GM23338 (cell line): ENCODE data around the gene TMEM187. TPM values are rescaled to one million over a fixed set of nuclear protein-coding genes. Genes with fewer than 3 reads are reported as not detected.

Source experiments
- ATAC-seq: fragments of 200-7000 bp; cut with Tn5 transposase; 3 replicates; pipeline ENCODE4 v1.9.1; 2020
- DNase-seq: peaks from one replicate; pipeline ENCODE4 v3.0.0-alpha.2; 2015; ENCODE audit warnings: low spot score
- H2AFZ ChIP-seq: fragments of 200-600 bp; sonication (generic); 2 replicates; pipeline ENCODE4 v1.8.0; 2016; ENCODE audit warnings: antibody characterized with exemption, mild to moderate bottlenecking, moderate library complexity
- H3F3A ChIP-seq: fragments of 200-600 bp; sonication (generic); replicated peaks from 2 replicates; pipeline ENCODE4 v1.8.0; 2017; ENCODE audit warnings: antibody characterized with exemption, mixed run types, low read depth
- H3K27ac ChIP-seq: fragments of 200-600 bp; sonication (generic); 2 replicates; pipeline ENCODE4 v1.6.1; 2016; ENCODE audit warnings: low read depth
- H3K27me3 ChIP-seq: fragments of 200-600 bp; sonication (generic); 2 replicates; pipeline ENCODE4 v1.8.0; 2016; ENCODE audit warnings: mild to moderate bottlenecking, mixed run types, moderate library complexity; ENCODE audit not compliant: insufficient read depth
- H3K36me3 ChIP-seq: fragments of 200-600 bp; sonication (generic); 2 replicates; pipeline ENCODE4 v1.8.0; 2016; ENCODE audit warnings: mild to moderate bottlenecking; ENCODE audit not compliant: insufficient read depth
- H3K4me1 ChIP-seq: fragments of 200-600 bp; sonication (generic); 2 replicates; pipeline ENCODE4 v1.8.0; 2016; ENCODE audit warnings: mild to moderate bottlenecking, moderate library complexity; ENCODE audit not compliant: insufficient read depth
- H3K4me2 ChIP-seq: fragments of 200-600 bp; sonication (generic); 2 replicates; pipeline ENCODE4 v1.7.1; 2017; ENCODE audit warnings: mixed run types
- H3K4me3 ChIP-seq: fragments of 200-600 bp; sonication (generic); 2 replicates; pipeline ENCODE4 v1.6.1; 2016; ENCODE audit warnings: mixed run types
- H3K79me2 ChIP-seq: fragments of 200-600 bp; sonication (generic); replicated peaks from 2 replicates; pipeline ENCODE4 v1.8.0; 2017; ENCODE audit warnings: mild to moderate bottlenecking; ENCODE audit not compliant: insufficient read depth
- H3K9me2 ChIP-seq: fragments of 200-600 bp; sonication (generic); 2 replicates; pipeline ENCODE4 v1.8.0; 2017; ENCODE audit not compliant: insufficient read depth
- H4K20me1 ChIP-seq: fragments of 200-600 bp; sonication (generic); replicated peaks from 2 replicates; pipeline ENCODE4 v1.8.0; 2017; ENCODE audit warnings: mild to moderate bottlenecking; ENCODE audit not compliant: insufficient read depth
- H3K27ac Mint-ChIP-seq: 2 replicates; pipeline ENCODE4 v1.8.0; 2020; ENCODE audit warnings: inconsistent platforms, mild to moderate bottlenecking, moderate library complexity, mixed read lengths
- H3K27me3 Mint-ChIP-seq: 3 replicates; pipeline ENCODE4 v1.8.0; 2022; ENCODE audit warnings: low read depth, mild to moderate bottlenecking, moderate library complexity, mixed read lengths, inconsistent platforms; ENCODE audit not compliant: insufficient read depth, poor library complexity
- H3K36me3 Mint-ChIP-seq: 3 replicates; pipeline ENCODE4 v1.8.0; 2021; ENCODE audit warnings: low read depth, mild to moderate bottlenecking, inconsistent platforms, moderate library complexity, mixed read lengths
- H3K4me1 Mint-ChIP-seq: 3 replicates; pipeline ENCODE4 v1.8.0; 2020; ENCODE audit warnings: mild to moderate bottlenecking, inconsistent platforms, mixed read lengths
- H3K4me3 Mint-ChIP-seq: 3 replicates; pipeline ENCODE4 v1.8.0; 2021; ENCODE audit warnings: moderate library complexity, mild to moderate bottlenecking, inconsistent platforms, mixed read lengths
- H3K9me3 Mint-ChIP-seq: 3 replicates; pipeline ENCODE4 v1.8.0; 2020; ENCODE audit warnings: moderate library complexity, mild to moderate bottlenecking, inconsistent platforms, mixed read lengths
- NANOG ChIP-seq: IDR thresholded peaks from 2 replicates; pipeline ENCODE4 v1.6.1; 2016; ENCODE audit warnings: antibody characterized with exemption, borderline replicate concordance
- polyA plus RNA-seq: library from polyadenylated mRNA; unstranded; fragments of >200 nt; fragmentation: Nextera tagmentation; extraction: Ambion mirVana; gene quantifications from 2 replicates; pipeline ENCODE4 v1.2.1, GENCODE V29; 2016
- total RNA-seq: library from RNA; depleted of rRNA; stranded (reverse); fragments of >200 nt; shearing (Covaris generic); gene quantifications from 2 replicates; pipeline ENCODE4 v1.2.3, GENCODE V29; 2014
- TF ChIP-seq, protein P1 (sequence below): IDR thresholded peaks from one replicate; pipeline ENCODE4 v1.6.1; 2018; ENCODE audit warnings: antibody characterized with exemption; ENCODE audit not compliant: unreplicated experiment
- TF ChIP-seq, protein P2 (sequence below): fragments of 250-450 bp; sonication (Bioruptor Pico); IDR thresholded peaks from 2 replicates; pipeline ENCODE4 v1.5.0; 2020; ENCODE audit warnings: mild to moderate bottlenecking, moderate library complexity

TMEM187 gene
- total and polyA plus RNA-seq, 2 experiments from 2014 or later: 2.5 to 4.4 TPM

DNA sequence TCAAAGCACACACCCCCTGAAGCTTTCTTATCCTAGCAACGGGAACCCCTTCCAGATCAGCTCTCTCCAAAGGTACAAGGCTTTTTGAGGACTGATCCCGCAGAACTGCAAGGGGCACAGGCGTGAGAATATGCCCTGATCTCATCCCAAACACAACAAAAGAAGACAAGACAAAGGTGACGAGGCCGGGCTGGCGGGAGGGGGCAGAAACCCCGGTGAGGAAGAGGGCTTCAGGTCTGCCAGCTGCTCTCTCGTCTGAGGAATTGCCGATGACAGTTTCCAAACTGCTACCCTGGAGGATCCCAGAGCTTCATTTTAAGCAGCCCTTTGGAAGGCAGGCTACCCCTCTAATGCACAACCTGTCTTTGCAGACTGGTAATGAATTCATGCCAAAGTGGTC is 4.3 kb upstream of the TMEM187 start (continued):
- TF ChIP-seq, protein P1, sequence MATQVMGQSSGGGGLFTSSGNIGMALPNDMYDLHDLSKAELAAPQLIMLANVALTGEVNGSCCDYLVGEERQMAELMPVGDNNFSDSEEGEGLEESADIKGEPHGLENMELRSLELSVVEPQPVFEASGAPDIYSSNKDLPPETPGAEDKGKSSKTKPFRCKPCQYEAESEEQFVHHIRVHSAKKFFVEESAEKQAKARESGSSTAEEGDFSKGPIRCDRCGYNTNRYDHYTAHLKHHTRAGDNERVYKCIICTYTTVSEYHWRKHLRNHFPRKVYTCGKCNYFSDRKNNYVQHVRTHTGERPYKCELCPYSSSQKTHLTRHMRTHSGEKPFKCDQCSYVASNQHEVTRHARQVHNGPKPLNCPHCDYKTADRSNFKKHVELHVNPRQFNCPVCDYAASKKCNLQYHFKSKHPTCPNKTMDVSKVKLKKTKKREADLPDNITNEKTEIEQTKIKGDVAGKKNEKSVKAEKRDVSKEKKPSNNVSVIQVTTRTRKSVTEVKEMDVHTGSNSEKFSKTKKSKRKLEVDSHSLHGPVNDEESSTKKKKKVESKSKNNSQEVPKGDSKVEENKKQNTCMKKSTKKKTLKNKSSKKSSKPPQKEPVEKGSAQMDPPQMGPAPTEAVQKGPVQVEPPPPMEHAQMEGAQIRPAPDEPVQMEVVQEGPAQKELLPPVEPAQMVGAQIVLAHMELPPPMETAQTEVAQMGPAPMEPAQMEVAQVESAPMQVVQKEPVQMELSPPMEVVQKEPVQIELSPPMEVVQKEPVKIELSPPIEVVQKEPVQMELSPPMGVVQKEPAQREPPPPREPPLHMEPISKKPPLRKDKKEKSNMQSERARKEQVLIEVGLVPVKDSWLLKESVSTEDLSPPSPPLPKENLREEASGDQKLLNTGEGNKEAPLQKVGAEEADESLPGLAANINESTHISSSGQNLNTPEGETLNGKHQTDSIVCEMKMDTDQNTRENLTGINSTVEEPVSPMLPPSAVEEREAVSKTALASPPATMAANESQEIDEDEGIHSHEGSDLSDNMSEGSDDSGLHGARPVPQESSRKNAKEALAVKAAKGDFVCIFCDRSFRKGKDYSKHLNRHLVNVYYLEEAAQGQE: no peak

DNA sequence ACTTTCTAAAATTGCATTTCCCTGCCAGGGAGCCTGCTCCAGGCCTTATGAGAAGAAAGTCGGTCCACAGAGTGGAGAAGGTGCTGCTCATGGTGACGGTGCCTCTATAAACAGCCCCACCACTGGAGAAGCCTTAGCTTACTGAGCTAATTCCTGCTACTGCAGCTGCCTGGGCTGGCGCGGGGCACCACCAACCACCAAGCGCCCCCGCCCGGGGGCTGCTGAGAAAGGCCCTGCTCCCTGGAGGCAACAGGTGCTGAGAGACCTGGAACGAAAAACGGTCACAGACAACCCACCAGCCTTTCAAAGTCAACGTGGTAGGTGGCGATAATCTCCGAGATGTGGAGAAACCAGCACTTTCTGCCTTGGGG is 3.8 kb upstream of the TMEM187 start:
- H3K27ac ChIP-seq: no peak overlapping the region
- H3K79me2 ChIP-seq: peaks cover 68% of the 10 kb centered on the region

More for the DNA sequence above, 3.8 kb upstream of the TMEM187 start:
- Histone ChIP-seq H3F3A (0 out of 2 replicates have a peak, but pooled peaks cover 4% of the 10 kb centered on the region), H3K4me1 (peaks cover 12% of the 10 kb centered on the region), H4K20me1 (peaks cover 17% of the 10 kb centered on the region), H3K36me3 (no peaks in the 10 kb centered on the region), H3K4me2 (peak overlapping the region; percentile 84), H3K4me3 (peak overlapping the region; percentile 85), H3K9me2 (no peaks in the 10 kb centered on the region), H2AFZ (no peak overlapping the region), H3K27me3 (no peaks in the 10 kb centered on the region)
- ATAC-seq (no peak), DNase-seq (peak; percentile 22)
- Mint-ChIP-seq H3K9me3 (no peaks in the 10 kb centered on the region; the same call in 2 of the 3 replicates), H3K27ac (no peak overlapping the region), H3K27me3 (peaks cover 6% of the 10 kb centered on the region), H3K36me3 (peaks cover 23% of the 10 kb centered on the region), H3K4me1 (peaks cover 26% of the 10 kb centered on the region), H3K4me3 (peak overlapping the region; percentile 100)
- TF ChIP-seq, protein P2, sequence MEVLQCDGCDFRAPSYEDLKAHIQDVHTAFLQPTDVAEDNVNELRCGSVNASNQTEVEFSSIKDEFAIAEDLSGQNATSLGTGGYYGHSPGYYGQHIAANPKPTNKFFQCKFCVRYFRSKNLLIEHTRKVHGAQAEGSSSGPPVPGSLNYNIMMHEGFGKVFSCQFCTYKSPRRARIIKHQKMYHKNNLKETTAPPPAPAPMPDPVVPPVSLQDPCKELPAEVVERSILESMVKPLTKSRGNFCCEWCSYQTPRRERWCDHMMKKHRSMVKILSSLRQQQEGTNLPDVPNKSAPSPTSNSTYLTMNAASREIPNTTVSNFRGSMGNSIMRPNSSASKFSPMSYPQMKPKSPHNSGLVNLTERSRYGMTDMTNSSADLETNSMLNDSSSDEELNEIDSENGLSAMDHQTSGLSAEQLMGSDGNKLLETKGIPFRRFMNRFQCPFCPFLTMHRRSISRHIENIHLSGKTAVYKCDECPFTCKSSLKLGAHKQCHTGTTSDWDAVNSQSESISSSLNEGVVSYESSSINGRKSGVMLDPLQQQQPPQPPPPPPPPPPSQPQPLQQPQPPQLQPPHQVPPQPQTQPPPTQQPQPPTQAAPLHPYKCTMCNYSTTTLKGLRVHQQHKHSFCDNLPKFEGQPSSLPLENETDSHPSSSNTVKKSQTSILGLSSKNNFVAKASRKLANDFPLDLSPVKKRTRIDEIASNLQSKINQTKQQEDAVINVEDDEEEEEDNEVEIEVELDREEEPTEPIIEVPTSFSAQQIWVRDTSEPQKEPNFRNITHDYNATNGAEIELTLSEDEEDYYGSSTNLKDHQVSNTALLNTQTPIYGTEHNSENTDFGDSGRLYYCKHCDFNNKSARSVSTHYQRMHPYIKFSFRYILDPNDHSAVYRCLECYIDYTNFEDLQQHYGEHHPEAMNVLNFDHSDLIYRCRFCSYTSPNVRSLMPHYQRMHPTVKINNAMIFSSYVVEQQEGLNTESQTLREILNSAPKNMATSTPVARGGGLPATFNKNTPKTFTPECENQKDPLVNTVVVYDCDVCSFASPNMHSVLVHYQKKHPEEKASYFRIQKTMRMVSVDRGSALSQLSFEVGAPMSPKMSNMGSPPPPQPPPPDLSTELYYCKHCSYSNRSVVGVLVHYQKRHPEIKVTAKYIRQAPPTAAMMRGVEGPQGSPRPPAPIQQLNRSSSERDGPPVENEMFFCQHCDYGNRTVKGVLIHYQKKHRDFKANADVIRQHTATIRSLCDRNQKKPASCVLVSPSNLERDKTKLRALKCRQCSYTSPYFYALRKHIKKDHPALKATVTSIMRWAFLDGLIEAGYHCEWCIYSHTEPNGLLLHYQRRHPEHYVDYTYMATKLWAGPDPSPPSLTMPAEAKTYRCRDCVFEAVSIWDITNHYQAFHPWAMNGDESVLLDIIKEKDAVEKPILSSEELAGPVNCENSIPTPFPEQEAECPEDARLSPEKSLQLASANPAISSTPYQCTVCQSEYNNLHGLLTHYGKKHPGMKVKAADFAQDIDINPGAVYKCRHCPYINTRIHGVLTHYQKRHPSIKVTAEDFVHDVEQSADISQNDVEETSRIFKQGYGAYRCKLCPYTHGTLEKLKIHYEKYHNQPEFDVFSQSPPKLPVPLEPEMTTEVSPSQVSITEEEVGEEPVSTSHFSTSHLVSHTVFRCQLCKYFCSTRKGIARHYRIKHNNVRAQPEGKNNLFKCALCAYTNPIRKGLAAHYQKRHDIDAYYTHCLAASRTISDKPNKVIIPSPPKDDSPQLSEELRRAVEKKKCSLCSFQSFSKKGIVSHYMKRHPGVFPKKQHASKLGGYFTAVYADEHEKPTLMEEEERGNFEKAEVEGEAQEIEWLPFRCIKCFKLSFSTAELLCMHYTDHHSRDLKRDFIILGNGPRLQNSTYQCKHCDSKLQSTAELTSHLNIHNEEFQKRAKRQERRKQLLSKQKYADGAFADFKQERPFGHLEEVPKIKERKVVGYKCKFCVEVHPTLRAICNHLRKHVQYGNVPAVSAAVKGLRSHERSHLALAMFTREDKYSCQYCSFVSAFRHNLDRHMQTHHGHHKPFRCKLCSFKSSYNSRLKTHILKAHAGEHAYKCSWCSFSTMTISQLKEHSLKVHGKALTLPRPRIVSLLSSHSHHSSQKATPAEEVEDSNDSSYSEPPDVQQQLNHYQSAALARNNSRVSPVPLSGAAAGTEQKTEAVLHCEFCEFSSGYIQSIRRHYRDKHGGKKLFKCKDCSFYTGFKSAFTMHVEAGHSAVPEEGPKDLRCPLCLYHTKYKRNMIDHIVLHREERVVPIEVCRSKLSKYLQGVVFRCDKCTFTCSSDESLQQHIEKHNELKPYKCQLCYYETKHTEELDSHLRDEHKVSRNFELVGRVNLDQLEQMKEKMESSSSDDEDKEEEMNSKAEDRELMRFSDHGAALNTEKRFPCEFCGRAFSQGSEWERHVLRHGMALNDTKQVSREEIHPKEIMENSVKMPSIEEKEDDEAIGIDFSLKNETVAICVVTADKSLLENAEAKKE (CRISPR knock-in tag): no peak
- TF ChIP-seq NANOG: no peak
